ENCODE measurements around the gene F2.

F2 gene

GRCh38 chr11:46677169-46677568 is 41.8 kb upstream of the F2 start:
- Histone ChIP-seq H3K27ac (ENCODE audit: low read length) (no peak overlapping the region), H3K9ac (ENCODE audit: low read length in 2 of 2) (no peak overlapping the region), H3K4me1 (ENCODE audit: control insufficient read depth, insufficient read depth, low read length) (peaks cover 25% of the 10 kb centered on the region)

DNA sequence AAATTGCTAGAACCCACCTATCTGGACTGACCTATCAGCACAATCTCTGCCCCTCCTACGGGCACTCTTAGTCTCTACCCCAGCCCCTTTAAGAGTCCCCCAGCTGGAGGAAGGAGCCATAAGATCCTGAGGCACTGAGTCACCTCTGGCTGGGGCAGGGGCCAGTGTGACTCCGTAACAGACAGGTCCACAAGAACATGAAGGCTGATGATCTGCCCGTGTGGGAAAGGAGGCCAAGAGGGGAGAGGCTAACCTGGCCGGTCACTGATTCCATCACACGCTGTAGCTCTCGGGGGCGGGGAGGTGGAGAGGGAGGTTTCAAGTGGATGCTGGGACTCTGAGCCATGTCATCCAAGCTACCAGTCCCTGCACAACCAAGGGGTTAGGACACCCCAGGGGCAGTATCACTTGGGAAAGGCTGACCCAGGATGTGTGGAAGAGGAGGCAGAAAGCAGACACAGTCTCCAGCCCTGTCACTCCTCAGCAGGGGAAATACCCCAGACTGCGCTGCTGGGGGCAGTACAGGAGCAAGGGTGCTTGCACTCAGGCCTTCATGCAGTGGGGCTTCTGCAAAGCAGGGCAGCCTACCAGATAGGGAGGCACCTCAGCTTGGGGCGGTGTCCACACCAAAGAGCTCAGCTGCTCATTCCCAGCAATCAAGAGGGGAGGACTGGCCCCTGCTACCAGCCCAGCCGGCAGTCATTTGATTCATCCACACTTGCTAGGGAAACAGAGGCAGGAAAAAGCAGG is 40.8 kb upstream of the F2 start:
- Histone ChIP-seq H3K27me3 (ENCODE audit: control insufficient read depth in 1 of 2, insufficient read depth in 2 of 2, low read length in 2 of 2) (no peaks in the 10 kb centered on the region), H3K36me3 (ENCODE audit: control insufficient read depth in 2 of 2, insufficient read depth in 2 of 2, low read length in 2 of 2) (peaks cover 31 to 54% of the 10 kb centered on the region in 2 donors), H3K9me3 (ENCODE audit: control insufficient read depth in 2 of 2, low read length in 2 of 2) (no peaks in the 10 kb centered on the region), H3K27ac (ENCODE audit: low read length) (no peak overlapping the region), H3K9ac (ENCODE audit: low read length in 2 of 2) (no peak overlapping the region), H3K4me1 (ENCODE audit: control insufficient read depth, insufficient read depth, low read length) (peaks cover 25% of the 10 kb centered on the region), H3K4me3 (ENCODE audit: low read length in 2 of 2) (no peak overlapping the region)

More at GRCh38 chr11:46677169-46677568, 41.8 kb upstream of the F2 start:
- Histone ChIP-seq H3K36me3 (ENCODE audit: control insufficient read depth in 2 of 2, insufficient read depth in 2 of 2, low read length in 2 of 2) (peaks cover 31 to 59% of the 10 kb centered on the region in 2 donors), H3K27me3 (ENCODE audit: control insufficient read depth in 1 of 2, insufficient read depth in 2 of 2, low read length in 2 of 2) (no peaks in the 10 kb centered on the region), H3K9me3 (ENCODE audit: control insufficient read depth in 2 of 2, low read length in 2 of 2) (no peaks in the 10 kb centered on the region), H3K4me3 (ENCODE audit: low read length in 2 of 2) (no peak overlapping the region)

DNA sequence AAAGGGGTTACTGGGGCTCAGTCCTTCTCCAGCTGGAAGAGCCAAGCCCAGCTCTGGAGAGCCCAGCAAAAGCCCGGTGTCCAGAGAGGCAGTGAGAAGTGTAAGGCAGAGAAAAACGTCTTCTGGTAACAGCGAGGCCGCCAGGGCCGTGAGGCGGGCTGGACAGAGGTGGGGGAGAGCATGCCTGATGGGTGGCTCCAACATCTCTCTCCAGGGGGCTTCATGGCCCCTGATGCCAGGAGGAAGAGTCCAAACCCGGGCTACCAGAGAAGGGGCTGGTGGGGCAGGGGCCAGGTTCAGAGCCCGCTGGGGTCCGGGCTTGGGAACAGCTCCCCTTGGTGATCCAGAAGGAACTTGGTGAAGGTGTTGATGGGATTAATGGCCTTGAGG is 40.3 kb upstream of the F2 start:
- peaks cover 23% of the 10 kb centered on the region for H3K4me1 ChIP-seq (ENCODE audit: control insufficient read depth, insufficient read depth, low read length)
- H3K27me3 ChIP-seq (ENCODE audit: control insufficient read depth in 1 of 2, insufficient read depth in 2 of 2, low read length in 2 of 2): no peaks in the 10 kb centered on the region
- H3K9me3 ChIP-seq (ENCODE audit: control insufficient read depth in 2 of 2, low read length in 2 of 2): no peaks in the 10 kb centered on the region
- no peak overlapping the region for H3K27ac ChIP-seq (ENCODE audit: low read length)
- H3K36me3 ChIP-seq (ENCODE audit: control insufficient read depth in 2 of 2, insufficient read depth in 2 of 2, low read length in 2 of 2): peaks cover 31 to 50% of the 10 kb centered on the region in 2 donors
- H3K4me3 ChIP-seq (ENCODE audit: low read length in 2 of 2): no peak overlapping the region
- H3K9ac ChIP-seq (ENCODE audit: low read length in 2 of 2): no peak overlapping the region

DNA sequence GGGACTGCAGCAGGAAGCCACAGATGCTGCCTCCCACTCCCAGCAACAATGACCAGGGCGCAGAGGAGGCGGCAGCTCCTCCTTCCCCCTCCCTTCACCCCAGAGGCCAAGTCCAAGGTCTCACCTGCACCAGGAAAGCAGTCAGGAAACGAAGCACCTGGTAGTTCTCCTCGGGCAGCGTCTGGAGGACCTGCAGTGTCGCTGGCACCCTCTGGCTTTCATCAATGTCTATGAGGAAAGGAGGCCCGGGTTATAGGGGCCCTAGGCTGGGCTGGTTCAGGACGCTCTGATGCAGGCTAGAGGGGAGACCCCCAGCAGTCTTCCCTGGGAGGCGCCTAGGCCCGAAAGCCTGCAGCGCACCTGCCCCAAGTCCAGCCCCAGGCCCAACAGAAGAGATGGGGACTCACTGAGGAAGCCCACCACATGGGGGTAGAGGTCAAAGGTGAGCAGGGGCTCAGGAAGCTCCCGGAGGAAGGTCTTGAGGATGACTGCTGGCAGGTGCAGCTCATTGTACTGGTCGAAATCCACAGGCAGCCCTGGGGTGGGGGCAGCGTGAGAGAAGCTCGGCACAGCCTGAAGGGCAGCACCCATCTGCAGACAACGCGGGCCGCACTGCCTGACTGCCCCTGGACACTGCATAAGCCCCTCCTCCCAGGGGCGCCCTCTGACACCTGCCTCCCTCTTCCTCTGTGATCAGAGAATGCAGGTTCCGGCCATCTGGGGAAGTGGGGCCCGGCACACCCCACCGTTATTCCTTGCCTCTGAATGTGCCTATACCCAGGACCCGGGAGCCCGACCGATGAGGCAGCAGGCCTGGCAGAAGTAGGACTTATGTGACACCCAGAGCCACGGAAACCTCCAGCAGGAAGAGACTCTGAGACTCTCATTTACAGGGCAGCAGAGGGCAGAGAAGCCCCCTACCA is 39.5 kb upstream of the F2 start:
- no peaks in the 10 kb centered on the region for H3K27me3 ChIP-seq (ENCODE audit: control insufficient read depth in 1 of 2, insufficient read depth in 2 of 2, low read length in 2 of 2)
- peaks cover 31 to 48% of the 10 kb centered on the region in 2 donors for H3K36me3 ChIP-seq (ENCODE audit: control insufficient read depth in 2 of 2, insufficient read depth in 2 of 2, low read length in 2 of 2)
- no peak overlapping the region for H3K27ac ChIP-seq (ENCODE audit: low read length)
- H3K9me3 ChIP-seq (ENCODE audit: control insufficient read depth in 2 of 2, low read length in 2 of 2): no peaks in the 10 kb centered on the region
- peaks cover 20% of the 10 kb centered on the region for H3K4me1 ChIP-seq (ENCODE audit: control insufficient read depth, insufficient read depth, low read length)
- no peak overlapping the region for H3K9ac ChIP-seq (ENCODE audit: low read length in 2 of 2)
- H3K4me3 ChIP-seq (ENCODE audit: low read length in 2 of 2): no peak overlapping the region

- Histone ChIP-seq H3K4me1 (ENCODE audit: control insufficient read depth, insufficient read depth, low read length) (peaks cover 13% of the 10 kb centered on the region), H3K4me3 (ENCODE audit: low read length in 2 of 2) (no peak overlapping the region), H3K27me3 (ENCODE audit: control insufficient read depth in 1 of 2, insufficient read depth in 2 of 2, low read length in 2 of 2) (no peaks in the 10 kb centered on the region), H3K27ac (ENCODE audit: low read length) (no peak overlapping the region), H3K9me3 (ENCODE audit: control insufficient read depth in 2 of 2, low read length in 2 of 2) (no peaks in the 10 kb centered on the region), H3K36me3 (ENCODE audit: control insufficient read depth in 2 of 2, insufficient read depth in 2 of 2, low read length in 2 of 2) (peaks cover 31 to 48% of the 10 kb centered on the region in 2 donors), H3K9ac (ENCODE audit: low read length in 2 of 2) (no peak overlapping the region)
Measured at GRCh38 chr11:46680164-46680760, 38.8 kb upstream of the F2 start.

GRCh38 chr11:46680815-46681214 is 38.2 kb upstream of the F2 start:
- no peaks in the 10 kb centered on the region for H3K27me3 ChIP-seq (ENCODE audit: control insufficient read depth in 1 of 2, insufficient read depth in 2 of 2, low read length in 2 of 2)
- peaks cover 7% of the 10 kb centered on the region for H3K4me1 ChIP-seq (ENCODE audit: control insufficient read depth, insufficient read depth, low read length)
- H3K9me3 ChIP-seq (ENCODE audit: control insufficient read depth in 2 of 2, low read length in 2 of 2): no peaks in the 10 kb centered on the region
- no peak overlapping the region for H3K27ac ChIP-seq (ENCODE audit: low read length)
- H3K4me3 ChIP-seq (ENCODE audit: low read length in 2 of 2): no peak overlapping the region
- no peak overlapping the region for H3K9ac ChIP-seq (ENCODE audit: low read length in 2 of 2)
- H3K36me3 ChIP-seq (ENCODE audit: control insufficient read depth in 2 of 2, insufficient read depth in 2 of 2, low read length in 2 of 2): peaks cover 31 to 48% of the 10 kb centered on the region in 2 donors

DNA sequence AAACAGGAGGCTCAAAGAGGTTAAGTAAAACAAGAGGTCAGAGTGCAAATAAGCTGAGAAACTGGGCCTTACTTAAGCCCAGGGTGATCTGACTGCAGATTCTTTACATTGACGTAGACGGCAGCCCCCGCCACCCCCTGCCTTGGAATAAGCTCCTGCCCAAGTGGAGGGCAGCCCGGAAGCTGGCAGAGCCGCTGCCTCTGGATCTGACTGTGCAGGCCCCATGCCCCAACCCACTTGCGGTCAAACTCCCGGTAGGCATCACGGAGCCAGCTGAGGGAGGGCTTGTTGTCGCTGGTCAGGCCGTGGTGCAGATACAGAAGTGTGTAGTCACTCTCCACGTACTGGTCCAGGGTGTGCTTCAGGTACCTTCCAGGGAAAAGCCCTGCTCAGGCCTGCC is 37.2 kb upstream of the F2 start:
- peaks cover 34 to 47% of the 10 kb centered on the region in 2 donors for H3K36me3 ChIP-seq (ENCODE audit: control insufficient read depth in 2 of 2, insufficient read depth in 2 of 2, low read length in 2 of 2)
- no peak overlapping the region for H3K27ac ChIP-seq (ENCODE audit: low read length)
- H3K9me3 ChIP-seq (ENCODE audit: control insufficient read depth in 2 of 2, low read length in 2 of 2): no peaks in the 10 kb centered on the region

GRCh38 chr11:46682773-46683752 is 36.0 kb upstream of the F2 start:
- no peaks in the 10 kb centered on the region for H3K27me3 ChIP-seq (ENCODE audit: control insufficient read depth in 1 of 2, insufficient read depth in 2 of 2, low read length in 2 of 2)
- peaks cover 10% of the 10 kb centered on the region for H3K4me1 ChIP-seq (ENCODE audit: control insufficient read depth, insufficient read depth, low read length)
- H3K9ac ChIP-seq (ENCODE audit: low read length in 2 of 2): no peak overlapping the region
- no peak overlapping the region for H3K27ac ChIP-seq (ENCODE audit: low read length)
- H3K36me3 ChIP-seq (ENCODE audit: control insufficient read depth in 2 of 2, insufficient read depth in 2 of 2, low read length in 2 of 2): peaks cover 43 to 54% of the 10 kb centered on the region in 2 donors
- H3K4me3 ChIP-seq (ENCODE audit: low read length in 2 of 2): no peak overlapping the region
- H3K9me3 ChIP-seq (ENCODE audit: control insufficient read depth in 2 of 2, low read length in 2 of 2): no peaks in the 10 kb centered on the region

More for the DNA sequence above, 37.2 kb upstream of the F2 start:
- Histone ChIP-seq H3K4me3 (ENCODE audit: low read length in 2 of 2) (no peak overlapping the region), H3K9ac (ENCODE audit: low read length in 2 of 2) (no peak overlapping the region), H3K27me3 (ENCODE audit: control insufficient read depth in 1 of 2, insufficient read depth in 2 of 2, low read length in 2 of 2) (no peaks in the 10 kb centered on the region), H3K4me1 (ENCODE audit: control insufficient read depth, insufficient read depth, low read length) (peaks cover 3% of the 10 kb centered on the region)

DNA sequence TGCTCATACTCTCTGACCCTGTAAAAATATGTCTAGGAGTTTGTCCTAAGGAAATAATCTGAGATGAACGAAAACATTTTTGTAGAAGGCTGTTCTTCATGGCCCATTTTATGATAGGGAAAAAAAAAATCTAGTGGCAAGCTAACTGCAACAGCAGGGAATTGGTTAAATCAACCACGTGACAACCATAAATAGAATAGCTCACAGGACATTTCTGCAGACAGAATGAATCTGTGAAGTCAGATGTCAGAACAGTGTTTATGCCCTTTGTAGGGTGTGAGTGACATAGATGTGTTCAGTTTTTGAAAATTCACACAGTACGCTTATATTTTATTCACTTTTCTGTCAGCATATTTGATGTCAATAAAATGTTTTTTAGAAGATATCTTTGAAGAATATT is 34.6 kb upstream of the F2 start:
- Histone ChIP-seq H3K4me3 (ENCODE audit: low read length in 2 of 2) (no peak overlapping the region), H3K27ac (ENCODE audit: low read length) (no peak overlapping the region), H3K36me3 (ENCODE audit: control insufficient read depth in 2 of 2, insufficient read depth in 2 of 2, low read length in 2 of 2) (peaks cover 33 to 42% of the 10 kb centered on the region in 2 donors), H3K9me3 (ENCODE audit: control insufficient read depth in 2 of 2, low read length in 2 of 2) (no peaks in the 10 kb centered on the region), H3K9ac (ENCODE audit: low read length in 2 of 2) (no peak overlapping the region), H3K27me3 (ENCODE audit: control insufficient read depth in 1 of 2, insufficient read depth in 2 of 2, low read length in 2 of 2) (no peaks in the 10 kb centered on the region), H3K4me1 (ENCODE audit: control insufficient read depth, insufficient read depth, low read length) (peaks cover 11% of the 10 kb centered on the region)
